Measurements from ENCODE around the gene SORCS2.

Gene SORCS2

GRCh38 chr4:7241597-7242125 is 49.3 kb downstream of the SORCS2 start:
- TF ChIP-seq CTCF (IDR thresholded peaks at IDR 0.05; ENCODE audit: low read depth, low read length): no peak
- no peak overlapping the region for H3K4me3 ChIP-seq (ENCODE audit: low read depth, low read length)

DNA sequence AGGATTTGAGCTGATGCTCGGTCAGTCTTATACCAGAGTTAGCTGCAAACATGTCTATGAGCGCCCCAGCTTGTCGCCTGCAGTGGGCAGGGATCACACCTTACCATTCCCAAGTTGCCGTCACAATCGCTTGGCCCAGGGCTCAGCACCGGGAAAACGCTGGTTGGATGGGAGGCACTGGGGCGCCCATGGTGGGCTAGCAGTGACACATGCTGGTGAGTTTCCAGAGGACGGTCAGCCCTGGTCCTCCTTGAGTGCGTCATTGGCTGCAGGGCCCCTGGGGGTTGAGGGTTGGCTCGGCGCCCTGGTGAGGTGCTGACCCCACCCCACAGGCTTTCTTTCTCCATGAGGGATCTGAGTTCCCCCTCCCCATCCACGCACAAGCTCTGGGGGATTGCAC is 50.4 kb downstream of the SORCS2 start:
- no peak for TF ChIP-seq CTCF (IDR thresholded peaks at IDR 0.05; ENCODE audit: low read depth, low read length)
- no peak overlapping the region for H3K4me3 ChIP-seq (ENCODE audit: low read depth, low read length)

DNA sequence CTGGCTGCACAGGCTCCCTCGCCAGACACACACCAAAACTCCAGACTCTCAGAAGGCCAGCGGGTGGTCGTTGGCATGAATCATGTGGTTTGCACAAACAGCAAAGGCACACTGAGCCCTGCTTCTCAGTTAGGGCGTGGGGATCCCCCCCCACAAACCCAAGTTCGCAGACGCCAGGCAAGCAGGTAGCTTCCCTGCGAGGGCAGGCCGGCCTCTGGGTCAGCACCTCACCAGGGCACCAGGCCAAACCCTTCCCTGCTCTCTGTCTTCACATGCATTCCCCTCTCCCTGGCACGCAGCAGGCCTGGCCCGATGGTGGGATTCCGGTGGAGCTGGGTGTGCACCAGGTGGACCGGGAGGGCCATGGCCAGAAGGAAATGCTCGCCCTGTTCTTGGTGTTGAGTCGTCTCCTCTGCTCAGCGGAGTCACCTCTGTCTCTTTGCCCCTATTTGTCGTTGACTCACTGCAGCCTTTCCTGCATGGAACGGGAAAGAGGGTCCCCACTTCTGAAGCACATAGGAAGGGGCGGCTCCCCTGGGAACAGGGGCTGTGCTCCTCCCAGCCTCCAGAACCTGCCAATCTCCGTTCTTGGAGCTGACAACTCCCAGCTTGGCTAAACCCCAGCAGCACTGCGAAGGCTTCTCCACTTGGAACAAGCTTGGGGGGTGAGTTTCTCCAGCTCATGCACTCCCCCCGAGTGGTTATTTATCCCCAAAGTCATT is 51.4 kb downstream of the SORCS2 start:
- H3K4me3 ChIP-seq (ENCODE audit: low read depth, low read length): no peak overlapping the region
- TF ChIP-seq CTCF (IDR thresholded peaks at IDR 0.05; ENCODE audit: low read depth, low read length): no peak

DNA sequence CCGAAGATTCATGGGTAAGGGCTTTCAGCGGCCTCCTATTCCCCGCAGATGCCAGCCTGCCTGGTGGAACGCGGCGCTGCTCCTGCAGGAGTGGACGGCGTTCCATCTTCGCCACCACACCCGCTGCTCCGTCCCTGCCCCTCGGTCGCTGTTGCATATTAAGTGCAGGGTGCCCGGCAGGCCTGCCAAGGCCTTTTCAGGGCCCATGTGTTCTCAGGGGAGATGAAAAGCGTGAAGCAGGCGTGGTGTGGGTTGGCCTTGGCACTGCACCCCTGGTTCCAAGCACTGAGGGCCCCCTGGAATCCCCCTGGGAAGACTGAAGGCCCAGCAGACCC is 52.0 kb downstream of the SORCS2 start:
- H3K4me3 ChIP-seq (ENCODE audit: low read depth, low read length): no peak overlapping the region
- no peak for TF ChIP-seq CTCF (IDR thresholded peaks at IDR 0.05; ENCODE audit: low read depth, low read length)

GRCh38 chr4:7244751-7245320 is 52.5 kb downstream of the SORCS2 start:
- TF ChIP-seq CTCF (IDR thresholded peaks at IDR 0.05; ENCODE audit: low read depth, low read length): no peak
- H3K4me3 ChIP-seq (ENCODE audit: low read depth, low read length): no peak overlapping the region

DNA sequence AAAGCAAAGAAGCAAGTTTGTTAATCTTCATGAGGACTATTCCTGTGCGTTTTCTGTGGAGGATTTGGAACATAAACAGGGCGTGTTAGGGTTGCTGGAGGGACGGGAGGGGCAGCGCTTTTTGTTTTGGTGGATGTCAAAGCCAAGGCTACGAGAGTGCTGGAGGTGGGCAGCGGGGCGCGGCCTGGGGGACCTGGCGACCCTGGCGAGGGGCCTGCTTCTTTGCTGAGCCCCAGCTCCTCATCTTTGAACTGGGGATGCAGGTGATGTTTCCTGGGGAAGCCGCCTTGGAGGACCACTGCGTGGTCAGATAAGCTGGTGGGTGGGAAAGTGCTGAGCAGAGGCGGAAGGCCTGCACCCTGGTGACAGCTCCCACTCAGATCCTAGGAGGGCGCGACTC is 55.2 kb downstream of the SORCS2 start:
- no peak overlapping the region for H3K4me3 ChIP-seq (ENCODE audit: low read depth, low read length)
- no peak for TF ChIP-seq CTCF (IDR thresholded peaks at IDR 0.05; ENCODE audit: low read depth, low read length)

DNA sequence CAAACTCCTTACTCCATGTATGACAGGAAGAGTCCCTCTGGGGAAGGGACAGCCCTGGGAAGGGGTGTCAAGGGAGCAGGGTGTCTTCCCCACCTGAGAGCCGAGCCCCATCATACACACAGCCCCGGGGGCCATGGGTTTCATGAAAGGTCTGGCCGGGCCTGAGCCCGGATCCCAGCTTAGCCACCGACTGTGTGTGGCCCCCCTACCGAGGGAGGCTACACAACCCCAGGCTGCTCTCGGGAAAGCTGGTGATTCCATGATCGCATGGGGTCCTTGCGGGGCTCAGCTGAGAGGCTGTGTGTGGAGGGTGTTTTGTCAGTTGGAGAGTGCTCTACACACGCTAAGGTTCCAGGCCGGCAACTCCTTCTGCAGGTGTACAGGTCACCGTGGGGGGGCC is 55.6 kb downstream of the SORCS2 start:
- no peak for TF ChIP-seq CTCF (IDR thresholded peaks at IDR 0.05; ENCODE audit: low read depth, low read length)
- no peak overlapping the region for H3K4me3 ChIP-seq (ENCODE audit: low read depth, low read length)

All from WI38 (cell line).